Upper lobe of left lung (tissue), 6 donors: ENCODE measurements around the gene CSF2RB. TPM values are rescaled to one million over a fixed set of nuclear protein-coding genes. Genes with fewer than 3 reads are reported as not detected.

ENCODE experiments used
- ATAC-seq, 2 donors: fragments of 200-7000 bp; cut with Tn5 transposase; one replicate each; pipeline ENCODE4 v1.9.1; 2022; ENCODE audit warnings: mild to moderate bottlenecking in 2 of 2, moderate library complexity in 2 of 2; ENCODE audit not compliant: low FRiP score in 2 of 2
- DNase-seq, 2 donors: peaks; one replicate each; pipeline ENCODE4 v3.0.0-alpha.2; 2019 to 2020
- H3K27ac ChIP-seq, 4 donors: fragments of 200-600 bp; sonication (generic); one replicate each; pipeline ENCODE4 v1.5.1; 2016 to 2019
- H3K27me3 ChIP-seq, 4 donors: fragments of 200-600 bp; sonication (generic); one replicate each; pipeline ENCODE4 v1.5.1; 2017 to 2019
- H3K36me3 ChIP-seq, 4 donors: fragments of 200-600 bp; sonication (generic); one replicate each; pipeline ENCODE4 v1.5.1; 2016 to 2019
- H3K4me1 ChIP-seq, 4 donors: fragments of 200-600 bp; sonication (generic); one replicate each; pipeline ENCODE4 v1.5.1; 2018 to 2019
- H3K4me3 ChIP-seq, 4 donors: fragments of 200-600 bp; sonication (generic); one replicate each; pipeline ENCODE4 v1.5.1; 2017 to 2019; ENCODE audit warnings: mild to moderate bottlenecking in 2 of 4, moderate library complexity in 1 of 4
- H3K9me3 ChIP-seq, 4 donors: fragments of 200-600 bp; sonication (generic); one replicate each; pipeline ENCODE4 v1.5.1; 2018 to 2019
- CTCF ChIP-seq, 6 experiments: fragments of 450-650 bp in 4 of 6; fragments of 200-600 bp in 2 of 6; sonication (generic) in 2 of 6; IDR thresholded peaks; one replicate each; pipeline ENCODE4 v1.5.1; 2016 to 2019; ENCODE audit warnings: antibody characterized with exemption in 6 of 6
- EP300 ChIP-seq, 4 donors: sonication (generic); formaldehyde crosslinking; IDR thresholded peaks; one replicate each; pipeline ENCODE4 v1.5.1; 2017; ENCODE audit warnings: antibody characterized with exemption in 4 of 4, control low read depth in 2 of 4
- POLR2A ChIP-seq, 4 donors: fragments of 450-650 bp; IDR thresholded peaks; one replicate each; pipeline ENCODE4 v1.5.1; 2016 to 2017; ENCODE audit warnings: antibody characterized with exemption in 4 of 4, mild to moderate bottlenecking in 2 of 4
- POLR2AphosphoS5 ChIP-seq, 2 donors: sonication (generic); formaldehyde crosslinking; IDR thresholded peaks; one replicate each; pipeline ENCODE4 v1.5.1; 2017; ENCODE audit warnings: antibody characterized with exemption in 2 of 2
- WGBS, 2 donors: methylation state at CpG; one replicate each; pipeline ENCODE4 v1.1.5; 2017 to 2018; 5-methylcytosine and 5-hydroxymethylcytosine counted together
- total RNA-seq, 6 donors: library from RNA; depleted of rRNA in 4 of 6; stranded (reverse); fragments of >200 nt in 4 of 6; gene quantifications; one replicate each; pipeline versions ENCODE4 v1.1.0 to v1.2.1, GENCODE V29; 2016 to 2021
- donor health status: DM: no; HTN: no; CAD: no; lungs with moderate emphysema.
- donor health status: DM: no; HTN: yes; CAD: no; lungs with severe emphysema.

CSF2RB gene
- total RNA-seq, 6 donors from 2014 or later: 8.2 to 43.0 (median 24.2) TPM

GRCh38 chr22:36886016-36886415, 27.4 kb upstream of the CSF2RB start:
- TF ChIP-seq POLR2AphosphoS5 (IDR thresholded peaks at IDR 0.05) (no peak), EP300 (IDR thresholded peaks at IDR 0.05) (no peak)
- DNase-seq: no peak
- H3K36me3 ChIP-seq: no peaks in the 10 kb centered on the region
- H3K4me1 ChIP-seq: peaks cover 0 to 6% (median 0%) of the 10 kb centered on the region in 4 donors
- ATAC-seq: no peak
- H3K27me3 ChIP-seq: no peaks in the 10 kb centered on the region
- H3K27ac ChIP-seq: no peak overlapping the region
- WGBS, 2 donors: 90 to 91% methylated on average over 4 of the region's 4 CpGs
- no peak overlapping the region for H3K4me3 ChIP-seq
- peaks cover 5 to 15% (median 7%) of the 10 kb centered on the region in 4 donors for H3K9me3 ChIP-seq

GRCh38 chr22:36887162-36887561, 26.3 kb upstream of the CSF2RB start:
- no peak for TF ChIP-seq POLR2AphosphoS5 (IDR thresholded peaks at IDR 0.05)
- TF ChIP-seq POLR2A (IDR thresholded peaks at IDR 0.05): no peak
- no peak for TF ChIP-seq CTCF (IDR thresholded peaks at IDR 0.05)
- no peak for TF ChIP-seq EP300 (IDR thresholded peaks at IDR 0.05)
- Histone ChIP-seq H3K9me3 (peaks cover 0 to 7% (median 2%) of the 10 kb centered on the region in 4 donors), H3K36me3 (no peaks in the 10 kb centered on the region), H3K27me3 (no peaks in the 10 kb centered on the region), H3K4me3 (no peak overlapping the region), H3K4me1 (peaks cover 0 to 6% (median 0%) of the 10 kb centered on the region in 4 donors), H3K27ac (no peak overlapping the region)
- DNase-seq (no peak), ATAC-seq (no peak)
- WGBS, 2 donors: 82% methylated on average over 4 of the region's 4 CpGs

GRCh38 chr22:36891646-36892045, 21.8 kb upstream of the CSF2RB start:
- Histone ChIP-seq H3K27me3 (no peaks in the 10 kb centered on the region), H3K36me3 (no peaks in the 10 kb centered on the region), H3K4me1 (no peaks in the 10 kb centered on the region), H3K4me3 (no peak overlapping the region), H3K9me3 (peaks cover 0 to 6% (median 2%) of the 10 kb centered on the region in 4 donors), H3K27ac (no peak overlapping the region)
- no peak for DNase-seq
- ATAC-seq: no peak
- 82 to 88% methylated on average over 1 of the region's 1 CpG for WGBS, 2 donors
- no peak for TF ChIP-seq EP300 (IDR thresholded peaks at IDR 0.05)
- no peak for TF ChIP-seq POLR2AphosphoS5 (IDR thresholded peaks at IDR 0.05)
- no peak for TF ChIP-seq POLR2A (IDR thresholded peaks at IDR 0.05)
- TF ChIP-seq CTCF (IDR thresholded peaks at IDR 0.05): no peak

GRCh38 chr22:36892292-36892691, 21.1 kb upstream of the CSF2RB start:
- Histone ChIP-seq H3K9me3 (peaks cover 0 to 6% (median 2%) of the 10 kb centered on the region in 4 donors), H3K4me1 (no peaks in the 10 kb centered on the region), H3K36me3 (no peaks in the 10 kb centered on the region), H3K27me3 (no peaks in the 10 kb centered on the region), H3K4me3 (no peak overlapping the region), H3K27ac (no peak overlapping the region)
- DNase-seq: no peak
- 42 to 47% methylated on average over 2 of the region's 2 CpGs for WGBS, 2 donors
- ATAC-seq: no peak
- TF ChIP-seq POLR2AphosphoS5 (IDR thresholded peaks at IDR 0.05) (no peak), EP300 (IDR thresholded peaks at IDR 0.05) (no peak), CTCF (IDR thresholded peaks at IDR 0.05) (no peak), POLR2A (IDR thresholded peaks at IDR 0.05) (no peak)

- H3K9me3 ChIP-seq: peaks cover 0 to 6% (median 2%) of the 10 kb centered on the region in 4 donors
- ATAC-seq (no peak), DNase-seq (no peak)
- no peaks in the 10 kb centered on the region for H3K36me3 ChIP-seq
- 75 to 83% methylated on average over 3 of the region's 3 CpGs for WGBS, 2 donors
- no peaks in the 10 kb centered on the region for H3K27me3 ChIP-seq
- H3K4me3 ChIP-seq: no peak overlapping the region
- no peak overlapping the region for H3K27ac ChIP-seq
- TF ChIP-seq EP300 (IDR thresholded peaks at IDR 0.05) (no peak), POLR2AphosphoS5 (IDR thresholded peaks at IDR 0.05) (no peak), CTCF (IDR thresholded peaks at IDR 0.05) (no peak), POLR2A (IDR thresholded peaks at IDR 0.05) (no peak)
- H3K4me1 ChIP-seq: no peaks in the 10 kb centered on the region
Observed at GRCh38 chr22:36893262-36893661, 20.2 kb upstream of the CSF2RB start.
